SK-N-SH (cell line): ENCODE measurements around the gene LMF1. TPM values are rescaled to one million over a fixed set of nuclear protein-coding genes. Genes with fewer than 3 reads are reported as not detected.

Experiments used
- CTCF ChIA-PET: fragments of 300-600, 350-600 bp; formaldehyde crosslinking; extraction: SDS; loops from one replicate; lab custom pipeline; 2021; lab: Yijun Ruan, JAX
- POLR2A ChIA-PET: fragments of 350-600 bp; sonication (Branson Sonifier 250); formaldehyde crosslinking; extraction: SDS; loops from one replicate; lab custom pipeline; 2020; ENCODE audit warnings: antibody characterized with exemption, inconsistent platforms; lab: Yijun Ruan, JAX
- DNase-seq: peaks from one replicate; pipeline ENCODE4 v3.0.0; 2012
- H2AFZ ChIP-seq: fragments of 200-600 bp; sonication (generic); 2 replicates; pipeline ENCODE4 v1.8.1; 2016; ENCODE audit warnings: antibody characterized with exemption, mild to moderate bottlenecking, low read depth
- H3F3A ChIP-seq: fragments of 200-600 bp; sonication (generic); replicated peaks from 2 replicates; pipeline ENCODE3; 2016; ENCODE audit warnings: antibody characterized with exemption, mild to moderate bottlenecking; ENCODE audit not compliant: insufficient read depth
- H3K27ac ChIP-seq, 2 experiments: fragments of 200-500 bp in 1 of 2; fragments of 200-600 bp in 1 of 2; sonication (Bioruptor generic) in 1 of 2; sonication (generic), shearing (Covaris generic) in 1 of 2; 2 replicates each; pipeline versions ENCODE4 v1.5.1 to v1.6.1; 2014 to 2016; ENCODE audit warnings: low read depth in 2 of 2, inconsistent platforms in 1 of 2, low read length in 1 of 2, mild to moderate bottlenecking in 1 of 2, mixed read lengths in 1 of 2
- H3K27me3 ChIP-seq: fragments of 200-600 bp; sonication (generic), shearing (Covaris generic); 2 replicates; pipeline ENCODE4 v1.6.1; 2016; ENCODE audit warnings: mixed run types; ENCODE audit not compliant: insufficient read depth
- H3K36me3 ChIP-seq, 2 experiments: fragments of 200-500 bp in 1 of 2; fragments of 200-600 bp in 1 of 2; sonication (Bioruptor generic) in 1 of 2; sonication (generic) in 1 of 2; replicated peaks in 1 of 2; 2 replicates each; pipeline versions ENCODE3 to v1.5.1; 2014 to 2016; ENCODE audit warnings: low read length in 1 of 2, mild to moderate bottlenecking in 1 of 2; ENCODE audit not compliant: insufficient read depth in 2 of 2, control insufficient read depth in 1 of 2
- H3K4me1 ChIP-seq, 2 experiments: fragments of 200-500 bp in 1 of 2; fragments of 200-600 bp in 1 of 2; sonication (Bioruptor generic) in 1 of 2; sonication (generic), shearing (Covaris generic) in 1 of 2; 2 replicates each; pipeline versions ENCODE4 v1.5.1 to v1.6.1; 2014 to 2016; ENCODE audit warnings: low read depth in 1 of 2, low read length in 1 of 2, mixed run types in 1 of 2; ENCODE audit not compliant: insufficient read depth in 2 of 2, control insufficient read depth in 1 of 2
- H3K4me2 ChIP-seq: fragments of 200-600 bp; sonication (generic), shearing (Covaris generic); 2 replicates; pipeline ENCODE4 v1.6.1; 2017; ENCODE audit warnings: mixed run types
- H3K4me3 ChIP-seq, 2 experiments: fragments of 200-500 bp in 1 of 2; fragments of 200-600 bp in 1 of 2; sonication (Bioruptor generic) in 1 of 2; sonication (generic), shearing (Covaris generic) in 1 of 2; 2 replicates each; pipeline versions ENCODE4 v1.5.1 to v1.8.1; 2014 to 2016; ENCODE audit warnings: low read depth in 2 of 2, inconsistent platforms in 1 of 2, low read length in 1 of 2, mild to moderate bottlenecking in 1 of 2, mixed read lengths in 1 of 2, moderate library complexity in 1 of 2
- H3K79me2 ChIP-seq: fragments of 200-600 bp; sonication (generic); 2 replicates; pipeline ENCODE4 v1.8.1; 2017; ENCODE audit warnings: mild to moderate bottlenecking; ENCODE audit not compliant: insufficient read depth
- H3K9ac ChIP-seq: fragments of 200-600 bp; sonication (generic); 2 replicates; pipeline ENCODE4 v1.6.1; 2017; ENCODE audit warnings: mixed run types
- H3K9me2 ChIP-seq: fragments of 200-600 bp; sonication (generic); 2 replicates; pipeline ENCODE4 v1.6.1; 2017; ENCODE audit warnings: mixed run types
- H3K9me3 ChIP-seq: fragments of 200-600 bp; sonication (generic); 2 replicates; pipeline ENCODE4 v1.6.1; 2017; ENCODE audit warnings: mixed run types, mild to moderate bottlenecking, moderate library complexity
- H4K20me1 ChIP-seq: fragments of 200-600 bp; sonication (generic); 2 replicates; pipeline ENCODE4 v1.6.1; 2017; ENCODE audit warnings: mild to moderate bottlenecking, mixed run types; ENCODE audit not compliant: insufficient read depth
- CHD2 ChIP-seq: fragments of 150-350 bp; IDR thresholded peaks from 2 replicates; pipeline ENCODE4 v1.6.1; 2018; ENCODE audit warnings: low read length; ENCODE audit not compliant: partially characterized antibody
- JUND ChIP-seq: IDR thresholded peaks from 2 replicates; pipeline ENCODE4 v1.4.0; 2012
- MEF2A ChIP-seq: IDR thresholded peaks from 2 replicates; pipeline ENCODE4 v1.4.0; 2012; ENCODE audit warnings: low read depth, borderline replicate concordance
- MXI1 ChIP-seq: IDR thresholded peaks from 2 replicates; pipeline ENCODE4 v1.6.1; 2012; ENCODE audit warnings: mild to moderate bottlenecking, low read depth, low read length, improper control_type of control experiment
- POLR2AphosphoS5 ChIP-seq: IDR thresholded peaks from 2 replicates; pipeline ENCODE4 v1.6.1; 2012; ENCODE audit warnings: low read depth, low read length
- TEAD4 ChIP-seq: IDR thresholded peaks from 2 replicates; pipeline ENCODE4 v1.4.0; 2012; ENCODE audit warnings: mild to moderate bottlenecking, borderline replicate concordance; ENCODE audit not compliant: insufficient read depth
- YY1 ChIP-seq: IDR thresholded peaks from 2 replicates; pipeline ENCODE4 v1.4.0; 2012; ENCODE audit warnings: low read depth, mild to moderate bottlenecking
- ZBTB33 ChIP-seq: IDR thresholded peaks from 2 replicates; pipeline ENCODE4 v1.4.0; 2012; ENCODE audit warnings: low read depth, borderline replicate concordance
- WGBS: methylation state at CpG from one replicate; pipeline ENCODE4 v1.1.6; 2017; ENCODE audit warnings: low lambda C conversion rate; 5-methylcytosine and 5-hydroxymethylcytosine counted together
- polyA plus RNA-seq, 3 experiments: library from polyadenylated mRNA; depleted of rRNA; stranded (reverse); fragments of >200 nt; gene quantifications; 2 replicates each; pipeline ENCODE4 v1.2.3, GENCODE V29; 2012
- TF ChIP-seq, protein P1 (sequence below): fragments of 200-600 bp; sonication (generic); IDR thresholded peaks from 2 replicates; pipeline ENCODE4 v1.6.1; 2017; ENCODE audit warnings: antibody characterized with exemption, mild to moderate bottlenecking, moderate library complexity

Gene LMF1
- polyA plus RNA-seq, 1 of the 3 experiments (the other 2 are of a cell fraction): 5.7 TPM

- H3K4me2 ChIP-seq: no peak overlapping the region
- no peaks in the 10 kb centered on the region for H3K9me2 ChIP-seq
- POLR2A ChIA-PET: no interaction called here
- no peaks in the 10 kb centered on the region for H3K36me3 ChIP-seq
- CTCF ChIA-PET: no interaction called here
- H3K4me3 ChIP-seq: no peak overlapping the region
- WGBS: 33% methylated on average over 9 of the region's 28 CpGs
- peaks cover 60% of the 10 kb centered on the region for H3K27me3 ChIP-seq
- TF ChIP-seq JUND: no peak
- TF ChIP-seq TEAD4: no peak
- TF ChIP-seq MXI1: no peak
- TF ChIP-seq, protein P1, sequence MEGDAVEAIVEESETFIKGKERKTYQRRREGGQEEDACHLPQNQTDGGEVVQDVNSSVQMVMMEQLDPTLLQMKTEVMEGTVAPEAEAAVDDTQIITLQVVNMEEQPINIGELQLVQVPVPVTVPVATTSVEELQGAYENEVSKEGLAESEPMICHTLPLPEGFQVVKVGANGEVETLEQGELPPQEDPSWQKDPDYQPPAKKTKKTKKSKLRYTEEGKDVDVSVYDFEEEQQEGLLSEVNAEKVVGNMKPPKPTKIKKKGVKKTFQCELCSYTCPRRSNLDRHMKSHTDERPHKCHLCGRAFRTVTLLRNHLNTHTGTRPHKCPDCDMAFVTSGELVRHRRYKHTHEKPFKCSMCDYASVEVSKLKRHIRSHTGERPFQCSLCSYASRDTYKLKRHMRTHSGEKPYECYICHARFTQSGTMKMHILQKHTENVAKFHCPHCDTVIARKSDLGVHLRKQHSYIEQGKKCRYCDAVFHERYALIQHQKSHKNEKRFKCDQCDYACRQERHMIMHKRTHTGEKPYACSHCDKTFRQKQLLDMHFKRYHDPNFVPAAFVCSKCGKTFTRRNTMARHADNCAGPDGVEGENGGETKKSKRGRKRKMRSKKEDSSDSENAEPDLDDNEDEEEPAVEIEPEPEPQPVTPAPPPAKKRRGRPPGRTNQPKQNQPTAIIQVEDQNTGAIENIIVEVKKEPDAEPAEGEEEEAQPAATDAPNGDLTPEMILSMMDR: no peak
- TF ChIP-seq YY1: no peak
- TF ChIP-seq POLR2AphosphoS5: no peak
- no peaks in the 10 kb centered on the region for H4K20me1 ChIP-seq
- no peak overlapping the region for H2AFZ ChIP-seq
- no peaks in the 10 kb centered on the region for H3F3A ChIP-seq
- no peaks in the 10 kb centered on the region for H3K9me3 ChIP-seq
- no peaks in the 10 kb centered on the region for H3K79me2 ChIP-seq
- H3K27ac ChIP-seq: no peak overlapping the region
- no peaks in the 10 kb centered on the region for H3K4me1 ChIP-seq
- no peak overlapping the region for H3K9ac ChIP-seq
- DNase-seq: no peak
These were observed 42.2 kb upstream of the LMF1 start for GRCh38 chr16:1012722-1013592.

GRCh38 chr16:1012135-1012534, 41.4 kb upstream of the LMF1 start:
- Histone ChIP-seq H3K27ac (no peak overlapping the region), H3K9me2 (no peaks in the 10 kb centered on the region), H4K20me1 (peaks cover 4% of the 10 kb centered on the region; the same call in 1 of the 2 replicates), H2AFZ (no peak overlapping the region), H3K9ac (no peak overlapping the region), H3K36me3 (no peaks in the 10 kb centered on the region), H3K4me1 (no peaks in the 10 kb centered on the region), H3K79me2 (no peaks in the 10 kb centered on the region), H3K4me2 (no peak overlapping the region), H3F3A (no peaks in the 10 kb centered on the region), H3K4me3 (no peak overlapping the region), H3K9me3 (no peaks in the 10 kb centered on the region), H3K27me3 (peaks cover 60% of the 10 kb centered on the region)
- POLR2A ChIA-PET: no interaction called here
- WGBS: 45% methylated on average over 7 of the region's 19 CpGs
- no peak for DNase-seq
- CTCF ChIA-PET: no interaction called here
- no peak for TF ChIP-seq MEF2A
- no peak for TF ChIP-seq ZBTB33
- no peak for TF ChIP-seq CHD2
